HepG2 (cell line): ENCODE data around the gene MAP2K7. TPM values are rescaled to one million over a fixed set of nuclear protein-coding genes. Genes with fewer than 3 reads are reported as not detected.
A peak's percentile ranks its signal among the peaks of the same experiment; 100 is the strongest.

ENCODE experiments used
- AHR ChIP-seq: IDR thresholded peaks from 2 replicates; pipeline ENCODE4 v1.6.1; 2018; ENCODE audit warnings: missing genetic modification reagents, missing compliant biosample characterization
- ARNT ChIP-seq: fragments of 450-650 bp; IDR thresholded peaks from 2 replicates; pipeline ENCODE4 v1.6.1; 2017
- CBFB ChIP-seq: sonication (generic); formaldehyde crosslinking; IDR thresholded peaks from 2 replicates; pipeline ENCODE4 v1.4.0; 2020; ENCODE audit warnings: missing genetic modification reagents
- ELF4 ChIP-seq: sonication (generic); formaldehyde crosslinking; IDR thresholded peaks from 2 replicates; pipeline ENCODE4 v1.5.0; 2020; ENCODE audit warnings: missing genetic modification reagents, mild to moderate bottlenecking, moderate library complexity, borderline replicate concordance
- KAT7 ChIP-seq: IDR thresholded peaks from 2 replicates; pipeline ENCODE4 v1.6.1; 2018; ENCODE audit warnings: borderline replicate concordance, missing compliant biosample characterization
- MEIS2 ChIP-seq: sonication (generic); formaldehyde crosslinking; IDR thresholded peaks from 2 replicates; pipeline ENCODE4 v1.9.0; 2021; ENCODE audit warnings: mild to moderate bottlenecking, missing genetic modification reagents
- NAIF1 ChIP-seq: sonication (generic); formaldehyde crosslinking; IDR thresholded peaks from 2 replicates; pipeline ENCODE4 v1.5.0; 2020; ENCODE audit warnings: mild to moderate bottlenecking, missing genetic modification reagents, borderline replicate concordance
- NCOR1 ChIP-seq: fragments of 200-600 bp; sonication (generic); IDR thresholded peaks from 2 replicates; pipeline ENCODE4 v1.7.0; 2017; ENCODE audit warnings: antibody characterized with exemption, low read length, borderline replicate concordance
- NR1H2 ChIP-seq: sonication (generic); formaldehyde crosslinking; IDR thresholded peaks from 2 replicates; pipeline ENCODE4 v1.8.1; 2022; ENCODE audit warnings: low read depth, missing genetic modification reagents, borderline replicate concordance
- NR2F1 ChIP-seq, 2 experiments: fragments of 450-650 bp in 1 of 2; formaldehyde crosslinking in 1 of 2; IDR thresholded peaks; 2 replicates each; pipeline versions ENCODE4 v1.5.0 to v1.6.1; 2016 to 2020; ENCODE audit warnings: mild to moderate bottlenecking in 1 of 2, missing compliant biosample characterization in 1 of 2, missing genetic modification reagents in 1 of 2, moderate library complexity in 1 of 2
- SSRP1 ChIP-seq: IDR thresholded peaks from 2 replicates; pipeline ENCODE4 v1.6.1; 2016; ENCODE audit warnings: control low read depth
- ZBTB8A ChIP-seq: sonication (generic); formaldehyde crosslinking; IDR thresholded peaks from 2 replicates; pipeline ENCODE4 v1.4.0; 2020; ENCODE audit warnings: mild to moderate bottlenecking, low read depth, missing genetic modification reagents, borderline replicate concordance
- ZNF264 ChIP-seq: sonication (generic); formaldehyde crosslinking; IDR thresholded peaks from 2 replicates; pipeline ENCODE4 v1.4.0; 2020; ENCODE audit warnings: missing genetic modification reagents
- ZNF510 ChIP-seq: sonication (generic); formaldehyde crosslinking; IDR thresholded peaks from 2 replicates; pipeline ENCODE4 v1.4.0; 2020; ENCODE audit warnings: low read depth, mild to moderate bottlenecking, missing genetic modification reagents
- ZNF605 ChIP-seq: sonication (generic); formaldehyde crosslinking; IDR thresholded peaks from 2 replicates; pipeline ENCODE4 v1.8.0; 2022; ENCODE audit warnings: mild to moderate bottlenecking, missing genetic modification reagents
- ZNF746 ChIP-seq: sonication (generic); formaldehyde crosslinking; IDR thresholded peaks from 2 replicates; pipeline ENCODE4 v1.8.0; 2022; ENCODE audit warnings: mild to moderate bottlenecking, missing genetic modification reagents
- ZSCAN12 ChIP-seq: sonication (generic); formaldehyde crosslinking; IDR thresholded peaks from 2 replicates; pipeline ENCODE4 v1.9.0; 2021; ENCODE audit warnings: mild to moderate bottlenecking, missing genetic modification reagents
- ZSCAN9 ChIP-seq: IDR thresholded peaks from 2 replicates; pipeline ENCODE4 v1.6.1; 2016; ENCODE audit warnings: borderline replicate concordance
- polyA plus RNA-seq, 8 experiments: library from polyadenylated mRNA; depleted of rRNA in 3 of 8; stranded (reverse) in 7 of 8; unstranded in 1 of 8; fragments of >200 nt; fragmentation: Illumina TruSeq in 4 of 8; extraction: Trizol in 4 of 8; gene quantifications; 2 replicates each; pipeline versions ENCODE4 v1.2.1 to v1.2.3, GENCODE V29; 2011 to 2016; ENCODE audit warnings: low read depth in 4 of 8, missing spikeins in 1 of 8, mixed read lengths in 1 of 8; ENCODE audit not compliant: insufficient read depth in 1 of 8
- total RNA-seq, 5 experiments: library from RNA; depleted of rRNA; stranded (reverse); fragments of >200 nt; fragmentation: Illumina TruSeq; extraction: Trizol; gene quantifications; 2 replicates each; pipeline ENCODE4 v1.2.3, GENCODE V29; 2016; ENCODE audit warnings: low read depth in 1 of 5
- TF ChIP-seq, protein P1 (sequence below): sonication (generic); formaldehyde crosslinking; IDR thresholded peaks from 2 replicates; pipeline ENCODE4 v1.4.0; 2020; ENCODE audit warnings: missing genetic modification reagents
- TF ChIP-seq, protein P2 (sequence below): sonication (generic); formaldehyde crosslinking; IDR thresholded peaks from 2 replicates; pipeline ENCODE4 v1.5.1; 2020; ENCODE audit warnings: missing genetic modification reagents, mild to moderate bottlenecking, borderline replicate concordance
- TF ChIP-seq, protein P3 (sequence below): sonication (generic); formaldehyde crosslinking; IDR thresholded peaks from 2 replicates; pipeline ENCODE4 v1.9.0; 2021; ENCODE audit warnings: missing genetic modification reagents, borderline replicate concordance
- TF ChIP-seq, protein P4 (sequence below): sonication (generic); formaldehyde crosslinking; IDR thresholded peaks from 2 replicates; pipeline ENCODE4 v1.5.0; 2020; ENCODE audit warnings: missing genetic modification reagents, mild to moderate bottlenecking, borderline replicate concordance
- TF ChIP-seq, protein P5 (sequence below): fragments of 450-650 bp; IDR thresholded peaks from 2 replicates; pipeline ENCODE4 v1.6.1; 2016
- TF ChIP-seq, protein P6 (sequence below): IDR thresholded peaks from 2 replicates; pipeline ENCODE4 v1.6.1; 2016; ENCODE audit warnings: mild to moderate bottlenecking

MAP2K7 gene
- total and polyA plus RNA-seq, 2 of the 13 experiments (the other 11 are each of a cell fraction or from before 2014, with no cell fraction given), result 9.0 to 10.8 TPM

DNA sequence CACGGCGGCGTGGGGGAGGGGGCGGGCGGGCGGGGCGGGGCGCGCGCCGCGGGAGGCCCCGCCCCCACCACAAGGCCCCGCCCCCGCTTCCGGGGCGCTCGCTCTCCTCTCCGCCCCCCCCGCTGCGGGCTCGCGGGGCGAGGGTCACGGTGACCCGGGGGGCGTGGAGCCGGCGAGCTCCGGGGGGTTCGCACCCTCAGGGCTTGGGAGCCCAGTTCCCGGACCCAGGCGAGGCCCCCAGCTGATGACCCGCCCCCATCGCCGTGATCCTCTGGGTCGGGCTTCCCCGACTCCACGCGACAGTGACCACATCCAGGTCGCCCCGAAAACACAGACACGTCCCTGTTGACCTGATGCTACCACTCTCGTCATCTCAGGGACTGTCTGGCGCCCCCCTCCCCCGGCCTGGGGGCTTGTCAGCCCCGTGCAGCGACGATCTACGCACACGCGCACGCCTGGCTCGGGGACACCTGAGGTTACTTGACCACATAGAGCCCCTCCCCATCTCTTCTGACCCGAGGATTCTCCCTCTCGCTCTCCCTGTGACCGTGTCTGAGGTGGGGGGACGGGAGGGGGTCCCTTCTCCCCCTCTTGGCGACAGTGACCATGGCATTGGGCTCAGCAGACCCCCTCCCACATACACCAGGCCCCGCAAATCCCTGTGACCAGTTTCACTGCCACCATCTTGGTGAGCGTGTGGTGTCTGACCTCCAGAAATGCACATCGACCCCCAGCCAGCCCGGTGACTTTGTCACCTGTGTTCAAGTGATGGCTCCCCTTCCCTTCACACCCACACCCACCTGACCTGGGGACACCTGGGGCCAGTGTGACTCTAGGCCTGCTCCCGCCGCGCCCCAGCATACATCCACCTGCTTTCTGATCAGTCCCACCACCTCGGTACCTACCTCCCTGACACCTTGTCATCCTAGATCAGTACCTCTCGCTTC lies 670 bp downstream of the MAP2K7 start (continued):
- TF ChIP-seq, protein P1, sequence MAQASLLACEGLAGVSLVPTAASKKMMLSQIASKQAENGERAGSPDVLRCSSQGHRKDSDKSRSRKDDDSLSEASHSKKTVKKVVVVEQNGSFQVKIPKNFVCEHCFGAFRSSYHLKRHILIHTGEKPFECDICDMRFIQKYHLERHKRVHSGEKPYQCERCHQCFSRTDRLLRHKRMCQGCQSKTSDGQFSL (CRISPR knock-in tag), result no peak; the same call in 1 of the 2 replicates
- peak; percentile 44; the same call in 1 of the 2 replicates for TF ChIP-seq ZNF605
- 0 out of 2 replicates have a peak, but pooled peaks have one; percentile 13 for TF ChIP-seq MEIS2 (CRISPR knock-in tag)
- no peak for TF ChIP-seq NAIF1 (CRISPR knock-in tag)
- TF ChIP-seq CBFB (CRISPR knock-in tag), result no peak
- TF ChIP-seq, protein P2, sequence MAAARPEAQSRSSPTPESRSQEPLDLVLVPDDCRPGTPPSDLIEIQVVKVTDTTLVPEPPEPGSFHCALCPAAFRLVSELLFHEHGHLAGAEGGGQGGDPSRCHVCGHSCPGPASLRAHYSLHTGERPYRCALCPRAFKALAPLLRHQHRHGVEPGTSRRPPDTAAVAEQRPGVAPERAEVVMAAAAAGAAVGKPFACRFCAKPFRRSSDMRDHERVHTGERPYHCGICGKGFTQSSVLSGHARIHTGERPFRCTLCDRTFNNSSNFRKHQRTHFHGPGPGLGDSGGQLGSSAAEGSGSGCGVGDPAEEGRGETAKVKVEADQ (CRISPR knock-in tag), result 0 out of 2 replicates have a peak, but pooled peaks have one; percentile 20
- no peak for TF ChIP-seq NR1H2
- TF ChIP-seq ZSCAN9 (CRISPR knock-in tag), result no peak
- TF ChIP-seq ZSCAN12 (CRISPR knock-in tag), result no peak
- TF ChIP-seq, protein P3, sequence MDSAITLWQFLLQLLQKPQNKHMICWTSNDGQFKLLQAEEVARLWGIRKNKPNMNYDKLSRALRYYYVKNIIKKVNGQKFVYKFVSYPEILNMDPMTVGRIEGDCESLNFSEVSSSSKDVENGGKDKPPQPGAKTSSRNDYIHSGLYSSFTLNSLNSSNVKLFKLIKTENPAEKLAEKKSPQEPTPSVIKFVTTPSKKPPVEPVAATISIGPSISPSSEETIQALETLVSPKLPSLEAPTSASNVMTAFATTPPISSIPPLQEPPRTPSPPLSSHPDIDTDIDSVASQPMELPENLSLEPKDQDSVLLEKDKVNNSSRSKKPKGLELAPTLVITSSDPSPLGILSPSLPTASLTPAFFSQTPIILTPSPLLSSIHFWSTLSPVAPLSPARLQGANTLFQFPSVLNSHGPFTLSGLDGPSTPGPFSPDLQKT (CRISPR knock-in tag), result no peak
- TF ChIP-seq, protein P4, sequence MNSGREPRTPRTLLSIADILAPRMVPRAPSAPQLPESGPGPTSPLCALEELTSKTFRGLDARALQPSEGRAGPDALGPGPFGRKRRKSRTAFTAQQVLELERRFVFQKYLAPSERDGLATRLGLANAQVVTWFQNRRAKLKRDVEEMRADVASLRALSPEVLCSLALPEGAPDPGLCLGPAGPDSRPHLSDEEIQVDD (CRISPR knock-in tag), result no peak
- TF ChIP-seq ZBTB8A (CRISPR knock-in tag), result no peak
- TF ChIP-seq ZNF510, result no peak
- no peak for TF ChIP-seq SSRP1
- TF ChIP-seq NR2F1 (CRISPR knock-in tag; IDR thresholded peaks at IDR 0.05), result peak; percentile 18 to 50; a peak in 1 of 4 replicates
- TF ChIP-seq, protein P5, sequence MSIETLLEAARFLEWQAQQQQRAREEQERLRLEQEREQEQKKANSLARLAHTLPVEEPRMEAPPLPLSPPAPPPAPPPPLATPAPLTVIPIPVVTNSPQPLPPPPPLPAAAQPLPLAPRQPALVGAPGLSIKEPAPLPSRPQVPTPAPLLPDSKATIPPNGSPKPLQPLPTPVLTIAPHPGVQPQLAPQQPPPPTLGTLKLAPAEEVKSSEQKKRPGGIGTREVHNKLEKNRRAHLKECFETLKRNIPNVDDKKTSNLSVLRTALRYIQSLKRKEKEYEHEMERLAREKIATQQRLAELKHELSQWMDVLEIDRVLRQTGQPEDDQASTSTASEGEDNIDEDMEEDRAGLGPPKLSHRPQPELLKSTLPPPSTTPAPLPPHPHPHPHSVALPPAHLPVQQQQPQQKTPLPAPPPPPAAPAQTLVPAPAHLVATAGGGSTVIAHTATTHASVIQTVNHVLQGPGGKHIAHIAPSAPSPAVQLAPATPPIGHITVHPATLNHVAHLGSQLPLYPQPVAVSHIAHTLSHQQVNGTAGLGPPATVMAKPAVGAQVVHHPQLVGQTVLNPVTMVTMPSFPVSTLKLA, result no peak
- TF ChIP-seq KAT7, result no peak
- TF ChIP-seq ELF4, result no peak
- no peak for TF ChIP-seq ZNF264 (CRISPR knock-in tag)
- TF ChIP-seq ARNT, result no peak
- TF ChIP-seq, protein P6, sequence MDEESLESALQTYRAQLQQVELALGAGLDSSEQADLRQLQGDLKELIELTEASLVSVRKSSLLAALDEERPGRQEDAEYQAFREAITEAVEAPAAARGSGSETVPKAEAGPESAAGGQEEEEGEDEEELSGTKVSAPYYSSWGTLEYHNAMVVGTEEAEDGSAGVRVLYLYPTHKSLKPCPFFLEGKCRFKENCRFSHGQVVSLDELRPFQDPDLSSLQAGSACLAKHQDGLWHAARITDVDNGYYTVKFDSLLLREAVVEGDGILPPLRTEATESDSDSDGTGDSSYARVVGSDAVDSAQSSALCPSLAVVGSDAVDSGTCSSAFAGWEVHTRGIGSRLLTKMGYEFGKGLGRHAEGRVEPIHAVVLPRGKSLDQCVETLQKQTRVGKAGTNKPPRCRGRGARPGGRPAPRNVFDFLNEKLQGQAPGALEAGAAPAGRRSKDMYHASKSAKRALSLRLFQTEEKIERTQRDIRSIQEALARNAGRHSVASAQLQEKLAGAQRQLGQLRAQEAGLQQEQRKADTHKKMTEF (CRISPR knock-in tag), result 0 out of 2 replicates have a peak, but pooled peaks have one; percentile 13
- no peak for TF ChIP-seq AHR
- 0 out of 2 replicates have a peak, but pooled peaks have one; percentile 21 for TF ChIP-seq NCOR1
- TF ChIP-seq ZNF746 (CRISPR knock-in tag), result no peak
